Testis (tissue), 3 donors: Measurements from ENCODE around the gene MORC2. TPM values are rescaled to one million over a fixed set of nuclear protein-coding genes. Genes with fewer than 3 reads are reported as not detected.

Source experiments
- DNase-seq: peaks from one replicate; pipeline ENCODE4 v3.0.0-alpha.2; 2019
- H3K27ac ChIP-seq, 2 donors: fragments of 200-600 bp; sonication (generic); one replicate each; pipeline ENCODE4 v1.5.1; 2019
- H3K27me3 ChIP-seq: fragments of 200-600 bp; sonication (generic); one replicate; pipeline ENCODE4 v1.5.1; 2019
- H3K36me3 ChIP-seq: fragments of 200-600 bp; sonication (generic); one replicate; pipeline ENCODE4 v1.5.1; 2017; ENCODE audit warnings: low read depth; ENCODE audit errors: missing control alignments
- H3K4me1 ChIP-seq: fragments of 200-600 bp; sonication (generic); one replicate; pipeline ENCODE4 v1.5.1; 2019
- H3K4me3 ChIP-seq, 2 donors: fragments of 200-600 bp; sonication (generic); one replicate each; pipeline ENCODE4 v1.5.1; 2017 to 2019
- H3K9me3 ChIP-seq: fragments of 200-600 bp; sonication (generic); one replicate; pipeline ENCODE4 v1.5.1; 2017
- CTCF ChIP-seq, 3 experiments: fragments of 450-650 bp in 2 of 3; fragments of 200-600 bp in 1 of 3; sonication (generic) in 1 of 3; IDR thresholded peaks; one replicate each; pipeline ENCODE4 v1.5.1; 2016 to 2019; ENCODE audit warnings: antibody characterized with exemption in 3 of 3, mild to moderate bottlenecking in 2 of 3, moderate library complexity in 1 of 3
- POLR2A ChIP-seq: fragments of 450-650 bp; IDR thresholded peaks from one replicate; pipeline ENCODE4 v1.6.1; 2017; ENCODE audit warnings: antibody characterized with exemption, mild to moderate bottlenecking, moderate library complexity
- WGBS, 2 donors: methylation state at CpG; one replicate each; pipeline ENCODE4 v1.1.5; 2018; 5-methylcytosine and 5-hydroxymethylcytosine counted together
- intact Hi-C: fragments of 100-400 bp; cut with DNase I; formaldehyde crosslinking; loops from one replicate; pipeline ENCODE4 v1.15.1; 2023; ENCODE audit warnings: low total_unique reads
- polyA plus RNA-seq: library from polyadenylated mRNA; stranded (reverse); fragments of 350-450 nt; fragmentation: Illumina TruSeq; extraction: RNeasy Lipid Tissue Mini Kit (QIAGEN cat#74804); gene quantifications from one replicate; pipeline ENCODE4 v1.2.3, GENCODE V29; 2014; ENCODE audit warnings: low read depth, low replicate concordance; ENCODE audit not compliant: insufficient read depth
- total RNA-seq, 2 donors: library from RNA; depleted of rRNA; stranded (reverse); fragments of >200 nt; gene quantifications; one replicate each; pipeline ENCODE4 v1.2.3, GENCODE V29; 2016

Gene MORC2
- total and polyA plus RNA-seq, 3 donors from 2014 or later, result 64.8 to 81.0 (median 65.5) TPM

- no peak overlapping the region for H3K27ac ChIP-seq
- no peak overlapping the region for H3K4me3 ChIP-seq
- H3K36me3 ChIP-seq, result no peaks in the 10 kb centered on the region
- no peak for DNase-seq
- H3K27me3 ChIP-seq, result no peaks in the 10 kb centered on the region
- 77 to 79% methylated on average over 4 of the region's 4 CpGs for WGBS, 2 donors
- no peaks in the 10 kb centered on the region for H3K9me3 ChIP-seq
- intact Hi-C loops, result no loop called here
- no peaks in the 10 kb centered on the region for H3K4me1 ChIP-seq
- no peak for TF ChIP-seq POLR2A
- no peak for TF ChIP-seq CTCF (IDR thresholded peaks at IDR 0.05)
Observed at GRCh38 chr22:30985561-30986208, 17.1 kb upstream of the MORC2 start.

GRCh38 chr22:30984317-30984716 lies 15.7 kb upstream of the MORC2 start:
- Histone ChIP-seq H3K27ac (no peak overlapping the region), H3K36me3 (no peaks in the 10 kb centered on the region), H3K27me3 (no peaks in the 10 kb centered on the region), H3K4me1 (no peaks in the 10 kb centered on the region), H3K4me3 (no peak overlapping the region), H3K9me3 (no peaks in the 10 kb centered on the region)
- TF ChIP-seq POLR2A (no peak), CTCF (IDR thresholded peaks at IDR 0.05) (no peak)
- intact Hi-C loops, result no loop called here
- WGBS, 2 donors, result 87 to 88% methylated on average over 2 of the region's 2 CpGs
- DNase-seq, result no peak

GRCh38 chr22:30982512-30982911 lies 13.9 kb upstream of the MORC2 start:
- 89 to 92% methylated on average over 2 of the region's 2 CpGs for WGBS, 2 donors
- intact Hi-C loops, result no loop called here

GRCh38 chr22:30979932-30980331 lies 11.4 kb upstream of the MORC2 start:
- intact Hi-C loops, result no loop called here
- TF ChIP-seq CTCF (IDR thresholded peaks at IDR 0.05) (no peak), POLR2A (no peak)
- no peaks in the 10 kb centered on the region for H3K4me1 ChIP-seq
- no peak overlapping the region for H3K4me3 ChIP-seq
- no peaks in the 10 kb centered on the region for H3K9me3 ChIP-seq
- no peak overlapping the region for H3K27ac ChIP-seq
- no peaks in the 10 kb centered on the region for H3K27me3 ChIP-seq
- H3K36me3 ChIP-seq, result no peaks in the 10 kb centered on the region
- DNase-seq, result no peak
- WGBS, 2 donors, result 92 to 96% methylated on average over 3 of the region's 3 CpGs

More at GRCh38 chr22:30982512-30982911, 13.9 kb upstream of the MORC2 start:
- TF ChIP-seq POLR2A, result no peak
- TF ChIP-seq CTCF (IDR thresholded peaks at IDR 0.05), result no peak
- Histone ChIP-seq H3K27ac (no peak overlapping the region), H3K9me3 (no peaks in the 10 kb centered on the region), H3K36me3 (no peaks in the 10 kb centered on the region), H3K4me1 (no peaks in the 10 kb centered on the region), H3K4me3 (no peak overlapping the region), H3K27me3 (no peaks in the 10 kb centered on the region)
- no peak for DNase-seq

GRCh38 chr22:30978304-30978962 lies 9.9 kb upstream of the MORC2 start:
- no peak overlapping the region for H3K27ac ChIP-seq
- intact Hi-C loops, result no loop called here
- H3K27me3 ChIP-seq, result no peaks in the 10 kb centered on the region
- H3K9me3 ChIP-seq, result no peaks in the 10 kb centered on the region
- H3K4me1 ChIP-seq, result no peaks in the 10 kb centered on the region
- H3K36me3 ChIP-seq, result no peaks in the 10 kb centered on the region
- DNase-seq, result no peak
- WGBS, 2 donors, result 91 to 93% methylated on average over 3 of the region's 3 CpGs
- H3K4me3 ChIP-seq, result no peak overlapping the region
- TF ChIP-seq CTCF (IDR thresholded peaks at IDR 0.05), result no peak
- no peak for TF ChIP-seq POLR2A
